Endodermal cell (in vitro differentiated cells): Measurements from ENCODE around the gene COMMD1. TPM values are rescaled to one million over a fixed set of nuclear protein-coding genes. Genes with fewer than 3 reads are reported as not detected.
A peak's percentile ranks its signal among the peaks of the same experiment; 100 is the strongest.

Experiments used
- DNase-seq: peaks from one replicate; pipeline ENCODE4 v3.0.0-alpha.2; 2017
- H3K27ac ChIP-seq: 2 replicates; pipeline ENCODE4 v1.5.1; 2013; ENCODE audit warnings: mild to moderate bottlenecking, low read depth, low read length, moderate library complexity
- H3K27me3 ChIP-seq: 2 replicates; pipeline ENCODE4 v1.6.1; 2013; ENCODE audit warnings: mild to moderate bottlenecking, low read length, moderate library complexity; ENCODE audit not compliant: insufficient read depth, control insufficient read depth, poor library complexity, severe bottlenecking
- H3K36me3 ChIP-seq: 2 replicates; pipeline ENCODE4 v1.7.0; 2013; ENCODE audit warnings: mild to moderate bottlenecking, low read length, moderate library complexity; ENCODE audit not compliant: control insufficient read depth, insufficient read depth
- H3K4me1 ChIP-seq: one replicate; pipeline ENCODE4 v1.7.0; 2013; ENCODE audit warnings: low read length; ENCODE audit not compliant: control insufficient read depth, insufficient read depth
- H3K4me3 ChIP-seq: 2 replicates; pipeline ENCODE4 v1.5.1; 2013; ENCODE audit warnings: mild to moderate bottlenecking, low read length, moderate library complexity
- H3K9ac ChIP-seq: 2 replicates; pipeline ENCODE4 v1.6.1; 2013; ENCODE audit warnings: mild to moderate bottlenecking, low read length, moderate library complexity; ENCODE audit not compliant: poor library complexity, severe bottlenecking; ENCODE audit errors: extremely low read depth
- H3K9me3 ChIP-seq: 2 replicates; pipeline ENCODE4 v1.6.1; 2013; ENCODE audit warnings: mild to moderate bottlenecking, low read length, moderate library complexity; ENCODE audit not compliant: control insufficient read depth
- H3K27ac Mint-ChIP-seq: 2 replicates; pipeline ENCODE4 v1.8.0; 2020; ENCODE audit warnings: mixed read lengths
- H3K27me3 Mint-ChIP-seq: 2 replicates; pipeline ENCODE4 v1.8.0; 2021; ENCODE audit warnings: mild to moderate bottlenecking, mixed read lengths; ENCODE audit not compliant: insufficient read depth
- H3K36me3 Mint-ChIP-seq: 2 replicates; pipeline ENCODE4 v1.8.0; 2020; ENCODE audit warnings: low read depth, mixed read lengths
- H3K4me1 Mint-ChIP-seq: 2 replicates; pipeline ENCODE4 v1.8.0; 2020; ENCODE audit warnings: mixed read lengths
- H3K4me3 Mint-ChIP-seq: 2 replicates; pipeline ENCODE4 v1.8.0; 2020; ENCODE audit warnings: mild to moderate bottlenecking, moderate library complexity, mixed read lengths
- H3K9me3 Mint-ChIP-seq: 2 replicates; pipeline ENCODE4 v1.8.0; 2020; ENCODE audit warnings: mild to moderate bottlenecking, mixed read lengths
- WGBS, 2 experiments: methylation state at CpG; one replicate each; pipeline versions ENCODE4 v1.1.5 to v1.1.7; 2013; ENCODE audit warnings: missing lambda C conversion rate in 2 of 2, mixed read lengths in 1 of 2; ENCODE audit not compliant: insufficient coverage in 1 of 2, insufficient read length in 1 of 2; 5-methylcytosine and 5-hydroxymethylcytosine counted together
- total RNA-seq, 2 donors: library from RNA; stranded (reverse); fragmentation: NEBNext Ultra II Directional in 1 of 2; extraction: Animal tissue kit (Norgen Biotek cat#: 25700) in 1 of 2; gene quantifications; 2 replicates in 1 of 2; 3 replicates in 1 of 2; pipeline ENCODE4 v1.2.1, GENCODE V29; 2021
- TF ChIP-seq, protein P1 (sequence below): fragments of 200-600 bp; sonication (generic); conservative IDR thresholded peaks from 2 replicates; pipeline ENCODE4 v1.5.0; 2021; ENCODE audit warnings: antibody characterized with exemption, mild to moderate bottlenecking

Gene COMMD1
- total RNA-seq, 2 donors from 2014 or later: 27.8 to 28.4 TPM

DNA sequence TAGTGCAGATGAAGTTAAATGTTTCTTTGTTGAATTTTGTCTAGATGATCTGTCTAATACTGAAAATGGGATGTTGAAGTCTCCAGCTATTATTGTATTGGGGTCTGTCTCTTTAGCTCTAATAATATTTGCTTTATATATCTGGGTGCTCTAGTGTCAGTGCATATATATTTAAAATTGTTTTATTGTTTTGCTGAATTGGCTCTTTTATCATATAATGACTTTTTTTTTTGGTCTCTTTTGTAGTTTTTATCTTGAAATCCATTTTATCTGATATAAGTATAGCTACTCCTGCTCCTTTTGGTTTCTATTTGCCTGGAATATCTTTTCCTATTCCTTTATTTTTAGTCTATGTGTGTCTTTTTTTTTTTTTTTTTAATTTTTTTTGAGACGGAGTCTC lies 79.2 kb downstream of the COMMD1 start:
- Histone ChIP-seq H3K9ac (no peak overlapping the region), H3K27ac (no peak overlapping the region), H3K36me3 (no peaks in the 10 kb centered on the region), H3K4me1 (no peaks in the 10 kb centered on the region), H3K9me3 (peaks cover 5% of the 10 kb centered on the region), H3K27me3 (no peaks in the 10 kb centered on the region), H3K4me3 (no peak overlapping the region)
- H3K27me3 Mint-ChIP-seq: no peaks in the 10 kb centered on the region
- H3K9me3 Mint-ChIP-seq: peaks cover 16% of the 10 kb centered on the region
- H3K36me3 Mint-ChIP-seq: peaks cover 7% of the 10 kb centered on the region
- WGBS, 2 experiments: 100% methylated on average over 1 of the region's 1 CpG; no CpG with 5 or more reads in 1 of the 2 experiments
- TF ChIP-seq, protein P1, sequence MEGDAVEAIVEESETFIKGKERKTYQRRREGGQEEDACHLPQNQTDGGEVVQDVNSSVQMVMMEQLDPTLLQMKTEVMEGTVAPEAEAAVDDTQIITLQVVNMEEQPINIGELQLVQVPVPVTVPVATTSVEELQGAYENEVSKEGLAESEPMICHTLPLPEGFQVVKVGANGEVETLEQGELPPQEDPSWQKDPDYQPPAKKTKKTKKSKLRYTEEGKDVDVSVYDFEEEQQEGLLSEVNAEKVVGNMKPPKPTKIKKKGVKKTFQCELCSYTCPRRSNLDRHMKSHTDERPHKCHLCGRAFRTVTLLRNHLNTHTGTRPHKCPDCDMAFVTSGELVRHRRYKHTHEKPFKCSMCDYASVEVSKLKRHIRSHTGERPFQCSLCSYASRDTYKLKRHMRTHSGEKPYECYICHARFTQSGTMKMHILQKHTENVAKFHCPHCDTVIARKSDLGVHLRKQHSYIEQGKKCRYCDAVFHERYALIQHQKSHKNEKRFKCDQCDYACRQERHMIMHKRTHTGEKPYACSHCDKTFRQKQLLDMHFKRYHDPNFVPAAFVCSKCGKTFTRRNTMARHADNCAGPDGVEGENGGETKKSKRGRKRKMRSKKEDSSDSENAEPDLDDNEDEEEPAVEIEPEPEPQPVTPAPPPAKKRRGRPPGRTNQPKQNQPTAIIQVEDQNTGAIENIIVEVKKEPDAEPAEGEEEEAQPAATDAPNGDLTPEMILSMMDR: no peak
- H3K4me1 Mint-ChIP-seq: peaks cover 2% of the 10 kb centered on the region
- no peak overlapping the region for H3K4me3 Mint-ChIP-seq
- no peak overlapping the region for H3K27ac Mint-ChIP-seq
- DNase-seq: no peak

DNA sequence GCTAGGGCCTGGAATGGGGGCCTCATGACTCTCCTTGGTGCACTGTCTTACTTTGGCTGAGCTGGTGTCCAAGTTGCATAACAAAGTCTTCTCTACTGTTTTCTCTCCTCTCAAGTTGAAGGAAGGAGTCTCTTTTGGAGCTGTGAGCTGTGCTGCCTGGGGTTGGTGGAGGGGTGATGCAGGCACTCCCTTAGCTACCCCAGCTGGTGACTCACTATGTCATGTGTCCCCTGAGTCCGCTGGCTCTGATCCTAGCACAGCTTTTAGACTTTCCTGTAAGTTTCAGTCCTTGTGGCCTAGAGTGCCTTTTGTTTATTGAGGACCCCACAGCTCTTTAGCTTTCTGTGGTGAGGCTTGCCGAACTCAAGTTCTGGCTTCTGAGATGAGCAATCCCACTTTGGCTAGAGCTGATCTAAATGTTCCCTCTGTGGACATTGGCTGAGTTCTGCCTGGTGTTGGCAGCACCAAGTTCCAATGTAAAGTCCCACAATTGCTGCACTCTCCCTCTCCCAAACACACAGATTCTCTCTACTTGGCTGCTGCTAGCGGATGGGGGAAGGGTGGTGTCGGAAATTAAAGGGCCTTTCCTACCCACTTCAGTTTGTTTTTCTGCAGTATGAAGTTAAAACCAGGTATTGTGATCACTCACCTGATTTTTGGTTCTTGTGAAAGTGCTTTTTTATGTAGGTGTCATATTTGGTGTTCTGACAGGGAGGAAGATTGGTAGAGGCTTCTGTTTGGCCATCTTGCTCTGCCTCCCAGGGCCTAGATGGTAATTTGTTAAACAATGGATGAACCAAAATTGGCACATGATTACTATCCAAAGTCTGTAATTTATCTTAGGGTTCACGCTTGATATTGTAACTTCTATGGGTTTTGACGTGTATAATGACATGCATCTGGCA lies 83.2 kb downstream of the COMMD1 start:
- Histone ChIP-seq H3K27ac (no peak overlapping the region), H3K4me1 (no peaks in the 10 kb centered on the region), H3K36me3 (no peaks in the 10 kb centered on the region), H3K9ac (no peak overlapping the region), H3K4me3 (no peak overlapping the region), H3K27me3 (no peaks in the 10 kb centered on the region), H3K9me3 (no peaks in the 10 kb centered on the region)
- no peak for DNase-seq
- Mint-ChIP-seq H3K27ac (no peak overlapping the region), H3K4me3 (no peak overlapping the region), H3K4me1 (peaks cover 4% of the 10 kb centered on the region), H3K9me3 (peaks cover 4% of the 10 kb centered on the region), H3K27me3 (no peaks in the 10 kb centered on the region), H3K36me3 (no peaks in the 10 kb centered on the region)
- TF ChIP-seq, protein P1: no peak
- 94 to 95% methylated on average over 3 to 6 of the region's 6 CpGs for WGBS, 2 experiments

DNA sequence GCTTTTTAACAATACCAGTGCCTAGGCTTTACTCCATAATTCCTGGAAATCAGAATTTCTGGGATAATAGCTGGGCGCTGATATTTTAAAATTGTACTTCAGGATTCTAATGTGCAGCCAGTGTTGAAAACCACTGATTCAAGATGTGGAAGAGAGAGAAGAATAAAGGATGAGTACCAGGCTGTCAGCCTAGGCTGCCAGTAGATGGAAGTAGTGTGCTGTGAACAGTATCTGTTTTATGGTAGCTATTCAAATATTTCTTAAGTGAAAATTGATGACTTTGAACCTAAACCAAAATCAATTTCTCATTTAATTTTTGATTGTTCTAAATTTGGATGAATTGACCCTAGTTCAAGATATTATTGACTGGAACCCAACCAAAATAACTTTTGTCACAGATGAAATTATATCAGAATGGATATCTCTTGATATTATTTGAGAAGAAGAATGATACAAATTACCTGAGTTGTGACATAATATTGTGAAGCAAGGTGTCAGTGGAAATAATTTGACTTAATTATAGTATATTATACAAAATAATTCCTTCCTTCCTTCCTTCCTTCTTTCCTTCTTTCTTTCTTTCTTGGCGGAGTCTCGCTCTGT lies 88.0 kb downstream of the COMMD1 start:
- H3K9ac ChIP-seq: no peak overlapping the region
- H3K27me3 ChIP-seq: no peaks in the 10 kb centered on the region
- no peaks in the 10 kb centered on the region for H3K36me3 ChIP-seq
- Mint-ChIP-seq H3K4me1 (peaks cover 25% of the 10 kb centered on the region), H3K9me3 (peaks cover 4% of the 10 kb centered on the region), H3K27ac (no peak overlapping the region), H3K36me3 (no peaks in the 10 kb centered on the region), H3K27me3 (no peaks in the 10 kb centered on the region), H3K4me3 (no peak overlapping the region)
- TF ChIP-seq, protein P1: peak; percentile 89
- no peaks in the 10 kb centered on the region for H3K9me3 ChIP-seq
- no peak overlapping the region for H3K4me3 ChIP-seq
- 33 to 68% methylated on average over 1 to 3 of the region's 3 CpGs for whole genome bisulfite sequencing, 2 experiments
- DNase-seq: no peak
- peaks cover 7% of the 10 kb centered on the region for H3K4me1 ChIP-seq
- no peak overlapping the region for H3K27ac ChIP-seq
